GM19455 (cell line): ENCODE data around the gene FGF3.

ENCODE experiments used
- ATAC-seq: cut with Tn5 transposase; IDR thresholded peaks from one replicate; pipeline ENCODE4 v1.9.1; 2021; ENCODE audit not compliant: unreplicated experiment

FGF3 gene

DNA sequence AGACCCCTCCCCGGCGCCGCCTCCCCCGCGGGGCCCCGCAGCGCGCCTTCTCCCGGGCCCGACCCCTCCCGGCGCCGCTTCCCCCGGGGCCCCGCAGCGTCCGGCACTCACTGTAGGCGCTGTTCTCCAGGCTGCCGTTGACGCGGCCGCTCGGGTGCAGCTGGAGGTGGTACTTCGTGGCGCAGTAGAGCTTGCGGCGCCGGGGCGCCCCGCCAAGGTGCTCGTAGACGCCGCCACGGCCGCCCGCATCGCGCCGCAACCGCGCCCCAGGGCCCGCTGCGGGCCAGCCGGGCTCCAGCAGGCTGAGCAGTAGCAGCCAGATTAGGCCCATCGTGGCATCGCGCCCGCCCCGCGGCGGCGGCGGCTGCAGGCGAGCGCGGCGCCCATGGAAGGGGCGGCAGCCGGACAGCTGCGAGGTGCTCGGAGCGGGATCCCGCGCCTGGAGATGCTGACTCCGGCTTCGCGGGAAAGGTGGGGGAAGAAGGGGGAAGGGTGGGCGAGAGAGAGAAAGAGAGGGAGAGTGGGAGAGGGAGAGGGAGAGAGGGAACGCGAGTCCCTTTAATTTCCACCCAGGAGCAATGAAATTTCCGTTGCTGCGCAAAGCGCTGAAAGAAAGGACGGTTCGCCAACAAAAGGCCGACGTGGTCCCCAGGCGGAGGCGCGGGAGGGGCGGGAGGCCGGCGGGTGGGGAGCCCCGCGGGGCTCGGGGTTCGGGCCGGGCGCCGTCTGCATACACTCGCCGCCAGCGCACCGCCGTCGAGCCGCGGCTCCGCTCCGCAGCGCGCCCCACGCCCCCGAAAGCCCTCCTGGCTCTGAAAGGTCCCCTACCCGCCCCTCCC is at the start of gene FGF3:
Gene FGF3, minus strand, starts transcription at position 814 of the 839 bp plus-strand sequence. Its CDS starts 483 bp downstream, at position 331.
- no peak for ATAC-seq

DNA sequence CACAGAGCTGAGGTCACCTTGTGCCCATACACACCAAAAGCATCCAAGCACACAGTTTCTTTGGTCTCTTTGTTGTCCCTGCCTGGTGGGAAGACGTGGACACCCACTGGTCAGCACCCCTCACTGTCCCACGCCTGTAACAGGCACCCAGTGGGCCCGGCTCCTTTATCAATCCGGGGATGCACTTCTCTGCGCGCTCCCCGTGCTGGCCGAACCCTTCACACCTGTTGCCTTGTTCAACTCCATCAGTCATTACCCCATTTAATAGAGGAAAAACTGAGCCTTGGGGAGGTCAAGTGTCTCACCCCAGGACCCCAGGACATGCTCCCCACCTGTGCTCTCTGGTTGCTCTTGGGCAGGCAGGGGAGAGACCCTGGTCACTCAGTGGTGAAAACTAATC is 49.7 kb upstream of the FGF3 start:
- ATAC-seq = no peak

DNA sequence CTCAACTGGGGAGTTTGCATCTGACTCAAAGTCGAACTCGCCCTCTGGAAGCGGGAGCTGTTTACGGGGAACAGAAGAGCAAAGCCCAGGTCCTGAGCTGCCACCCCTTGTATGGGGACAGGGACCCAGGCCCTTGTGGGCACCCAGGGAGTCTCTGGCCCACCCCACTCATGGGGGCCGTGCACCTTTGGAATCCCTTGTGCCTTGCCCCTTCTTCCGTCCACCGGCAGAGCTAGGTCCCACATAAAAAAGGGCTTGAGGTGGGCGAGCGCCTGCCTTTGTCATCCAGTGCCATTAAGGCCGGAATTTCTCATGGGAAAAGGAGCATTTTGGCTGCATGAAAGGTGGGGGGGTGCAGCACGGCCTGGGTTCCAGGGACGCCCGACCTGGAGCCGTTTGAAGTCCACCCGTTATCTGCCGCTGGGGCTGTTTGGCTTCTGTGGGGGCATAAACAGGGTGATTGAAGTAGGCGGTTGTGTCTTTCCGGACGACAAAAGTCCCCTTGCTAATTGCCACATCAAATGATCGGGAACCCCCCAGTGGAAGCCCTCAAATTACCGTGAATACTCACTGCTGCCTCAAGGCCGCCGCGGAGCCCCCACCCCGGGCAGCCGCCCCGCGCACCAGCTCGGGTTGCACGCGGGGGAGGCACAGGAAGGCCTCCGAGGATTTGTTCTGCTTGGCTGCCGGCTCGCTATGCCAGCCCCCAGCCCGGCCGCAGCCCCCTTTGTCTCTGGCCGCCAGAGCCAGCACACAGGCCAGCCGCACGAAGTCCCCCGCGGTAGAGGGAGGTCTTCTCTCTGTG is 49.0 kb upstream of the FGF3 start:
- no peak for ATAC-seq

DNA sequence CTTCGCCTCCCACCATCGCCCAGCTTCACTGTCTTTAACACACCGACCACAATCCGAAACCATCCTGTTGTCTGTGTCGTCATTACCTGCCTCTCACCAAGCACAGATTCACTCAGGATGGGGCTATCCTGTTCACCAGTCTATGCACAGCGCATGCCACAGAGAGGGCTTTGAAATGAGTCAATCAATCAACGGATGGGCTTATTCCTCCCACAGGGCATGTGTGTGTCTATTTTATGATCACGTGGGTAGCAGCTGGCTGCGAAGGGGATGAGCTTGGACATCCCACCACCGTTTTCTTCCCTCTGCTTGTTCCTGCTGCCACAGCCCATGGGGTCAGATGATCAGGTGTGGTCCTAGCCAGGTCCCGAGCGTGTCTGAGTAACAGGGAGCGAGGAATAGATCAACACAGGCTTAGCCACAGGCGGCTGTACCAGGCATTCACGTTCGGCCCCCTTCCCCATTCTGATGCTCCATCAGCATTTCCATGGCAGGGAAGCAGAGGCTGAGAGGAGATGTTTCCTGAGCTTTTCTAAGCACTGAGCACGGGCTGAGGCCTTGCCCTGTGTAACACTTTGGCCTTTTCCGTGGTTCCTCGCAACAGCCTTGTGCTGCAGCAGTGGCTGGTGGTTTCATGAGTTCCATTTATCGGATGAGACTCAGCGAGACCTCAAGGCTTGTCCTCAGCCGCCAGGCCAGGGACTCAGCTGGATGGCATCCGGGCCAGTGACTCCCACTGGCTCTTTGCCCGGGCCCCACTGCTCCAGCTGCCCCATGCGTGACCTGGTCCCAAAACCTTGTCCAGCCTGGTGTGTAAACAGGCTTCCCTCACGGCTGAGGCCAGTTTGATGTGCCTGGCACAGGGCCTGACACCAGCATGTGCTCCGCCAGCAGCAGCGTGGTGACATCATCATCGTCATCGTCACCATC is 48.1 kb upstream of the FGF3 start:
- ATAC-seq = no peak

DNA sequence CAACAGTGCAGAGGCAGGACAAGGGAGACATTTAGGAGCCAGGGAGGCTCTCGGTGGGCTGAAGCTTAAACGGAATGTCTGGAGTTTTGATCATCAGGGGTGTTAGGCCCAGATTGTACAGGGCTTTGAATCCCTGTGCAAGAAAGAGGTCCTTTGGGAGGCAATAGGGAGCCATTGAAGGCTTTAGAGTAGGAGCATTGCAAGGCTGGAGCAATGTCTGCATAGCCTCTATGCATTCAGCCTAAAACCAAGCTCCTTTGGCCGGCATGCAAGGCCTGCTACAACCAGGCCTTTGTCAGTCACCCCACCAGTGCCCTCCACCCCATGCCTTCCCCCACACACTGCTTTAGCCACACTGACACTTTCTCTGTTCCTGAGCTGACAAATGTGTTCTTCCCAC is 47.4 kb upstream of the FGF3 start:
- no peak for ATAC-seq

DNA sequence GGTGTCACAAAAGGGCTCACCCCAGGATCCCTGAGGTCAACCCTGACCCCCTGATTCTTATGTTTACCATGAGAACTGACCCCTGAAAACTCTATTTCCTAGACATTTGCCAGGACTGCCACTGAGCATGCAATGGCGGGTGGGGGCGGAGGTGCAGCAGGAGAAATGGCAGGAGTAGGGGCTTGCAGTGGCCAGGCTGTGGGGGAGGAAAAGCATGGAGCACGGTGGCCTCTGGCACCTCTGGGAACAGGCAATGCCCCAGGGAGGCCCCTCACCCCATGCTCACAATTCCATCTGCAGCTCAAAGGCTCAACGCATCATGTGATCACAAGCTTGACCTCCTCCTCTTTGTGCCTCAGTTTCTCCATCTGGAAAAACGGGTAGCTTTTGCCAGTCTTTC is 46.5 kb upstream of the FGF3 start:
- no peak for ATAC-seq

DNA sequence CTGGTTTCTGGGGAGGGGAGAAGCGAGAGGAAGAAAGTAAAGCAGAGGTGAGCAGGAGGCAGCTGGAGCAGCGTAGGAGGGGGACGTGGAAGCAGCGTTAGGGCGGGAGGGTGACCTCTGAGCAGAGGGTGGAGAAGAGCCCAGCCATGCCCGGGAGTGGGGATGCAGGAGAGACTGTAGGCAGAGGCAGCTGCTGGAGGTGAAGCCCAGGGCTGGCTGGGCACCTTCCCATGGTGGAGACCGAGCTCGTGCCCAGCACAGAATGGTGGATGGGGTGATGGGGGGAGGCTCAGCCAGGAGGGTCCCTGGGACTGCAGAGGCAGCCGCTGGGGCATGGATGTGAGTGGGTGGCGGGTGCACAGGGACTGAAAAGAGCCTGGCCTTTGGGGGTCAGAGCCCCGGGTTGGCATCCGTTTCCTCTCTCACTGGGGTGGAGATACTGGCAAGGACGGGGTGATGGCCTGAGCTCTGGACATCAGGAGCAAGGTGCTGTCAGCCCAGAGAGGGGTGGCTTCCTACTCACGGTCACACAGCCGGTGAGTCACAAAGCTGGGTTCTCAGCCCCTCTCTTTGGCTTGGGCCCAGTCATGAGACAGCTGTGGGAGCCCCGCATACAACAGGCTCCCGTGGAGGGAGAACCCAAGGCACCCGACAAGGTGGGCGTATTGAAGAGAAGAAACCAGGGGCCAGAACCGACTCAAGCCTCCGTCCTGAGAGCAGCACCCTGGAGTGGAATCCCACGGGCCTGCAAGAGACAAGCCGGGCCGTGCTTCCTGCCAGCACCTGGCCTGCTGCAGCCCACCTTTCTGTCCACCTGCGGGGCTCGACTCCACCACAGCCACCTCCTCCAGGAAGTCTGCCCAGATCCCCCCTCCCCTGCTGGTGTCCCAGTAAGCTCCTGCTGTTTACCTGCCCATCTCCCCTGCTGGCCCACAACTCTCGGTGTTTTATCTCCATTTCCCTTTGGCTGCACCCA is 45.8 kb upstream of the FGF3 start:
- ATAC-seq = no peak

DNA sequence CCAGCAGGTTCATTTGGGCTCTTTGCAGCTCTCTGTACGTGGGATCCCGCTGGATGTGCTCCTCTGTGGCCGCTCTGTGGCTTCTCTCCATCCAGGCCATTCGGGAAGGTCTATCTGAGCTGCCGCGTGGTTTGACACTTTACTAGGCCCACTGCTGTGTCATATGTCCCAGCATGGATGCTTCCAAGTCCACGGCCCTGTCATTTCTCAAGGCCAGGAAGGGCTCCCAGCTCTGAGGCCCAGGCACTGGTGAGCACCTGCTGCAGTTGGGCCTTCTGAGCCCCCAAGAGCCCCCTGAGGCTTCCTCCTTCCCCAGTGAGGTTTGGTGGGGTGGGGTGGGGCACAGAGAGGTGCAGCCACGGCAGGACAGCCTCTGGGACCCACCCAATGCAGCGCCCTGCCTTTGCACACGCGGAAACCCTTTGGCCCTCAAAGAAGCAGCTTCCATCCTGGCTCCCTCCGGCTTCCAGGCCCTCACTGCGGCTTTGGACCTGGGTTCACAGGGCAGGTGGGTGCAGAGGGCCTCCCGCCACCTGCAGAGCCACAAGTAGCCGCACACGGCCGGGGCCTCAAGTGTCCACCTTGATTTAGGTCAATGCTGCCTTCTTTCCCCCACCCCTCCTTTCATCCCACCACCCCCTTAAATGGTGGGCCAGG is 44.5 kb upstream of the FGF3 start:
- no peak for ATAC-seq

DNA sequence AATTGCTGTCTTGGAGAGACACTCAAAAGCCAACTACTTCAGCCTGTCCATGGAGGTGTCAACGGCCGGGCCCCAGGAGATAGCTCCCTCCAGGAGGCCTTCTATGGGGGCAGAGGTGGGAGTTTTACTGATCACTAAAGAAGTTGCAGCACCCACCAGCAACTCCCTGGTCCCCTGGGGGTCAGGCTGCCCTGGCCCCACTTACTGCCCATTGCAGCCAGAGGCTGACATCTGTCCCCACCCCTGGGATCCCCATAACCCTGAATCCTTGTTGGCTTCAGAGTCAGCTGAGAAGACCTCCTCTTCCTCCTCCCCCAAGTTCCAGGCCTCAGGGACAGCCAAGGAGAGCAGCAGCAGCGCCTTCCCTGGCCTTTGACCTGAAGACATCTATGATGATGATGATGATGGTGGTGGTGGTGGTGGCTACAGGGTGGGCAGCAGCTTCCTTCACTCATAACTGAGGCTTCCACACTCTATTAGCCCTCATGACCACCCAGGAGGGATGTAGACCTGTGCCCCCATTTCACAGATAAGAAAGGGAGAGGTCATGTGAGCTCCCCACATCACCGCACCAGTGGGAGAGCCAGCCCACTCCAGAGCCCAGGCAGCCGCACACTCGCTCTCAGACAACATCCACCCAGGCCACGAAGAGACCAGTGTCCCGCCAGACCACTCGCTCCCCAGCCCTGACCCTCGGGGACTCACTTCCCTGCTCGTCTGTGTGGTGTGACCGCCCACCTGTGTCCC is 43.8 kb upstream of the FGF3 start:
- ATAC-seq = no peak

DNA sequence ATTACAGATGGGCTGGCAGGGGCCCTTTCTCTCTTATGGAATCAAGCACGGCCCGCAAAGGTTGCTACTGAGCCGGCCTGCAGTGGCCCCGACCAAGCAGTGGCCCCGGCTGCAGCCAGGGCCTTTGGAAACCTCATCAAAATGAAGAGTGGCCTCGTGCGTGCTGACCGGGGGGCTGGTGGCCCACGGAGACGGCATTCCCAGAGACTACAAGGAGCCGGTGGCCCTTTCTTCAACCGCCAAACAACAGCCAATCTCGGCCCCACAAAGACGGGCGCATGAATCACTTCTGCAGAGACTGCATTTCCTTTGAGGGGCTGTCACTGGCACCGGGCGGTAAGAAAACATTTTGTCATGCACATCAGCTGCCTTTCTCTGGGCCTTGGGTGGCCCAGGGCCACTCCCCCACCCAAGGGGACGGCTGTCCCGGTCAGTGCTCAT is 43.1 kb upstream of the FGF3 start:
- ATAC-seq = no peak

DNA sequence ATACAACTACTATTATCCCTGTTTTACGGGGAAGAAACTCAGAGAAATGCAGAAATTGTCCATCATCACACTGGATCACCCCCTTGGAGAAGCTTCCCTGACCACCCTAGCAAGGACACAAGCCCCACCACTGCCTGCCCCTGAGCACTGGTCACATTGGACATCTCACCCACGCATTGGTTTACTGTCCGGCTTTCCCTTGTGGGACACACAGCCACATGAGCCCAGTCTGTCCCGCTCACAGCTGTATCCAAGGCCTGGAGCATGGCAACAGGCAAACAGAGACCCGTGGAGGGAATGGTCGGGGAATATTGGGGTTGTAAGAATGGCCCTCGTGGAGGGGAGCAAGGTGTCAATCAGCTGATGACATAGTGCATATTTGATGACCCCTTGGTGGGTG is 42.7 kb upstream of the FGF3 start:
- no peak for ATAC-seq

DNA sequence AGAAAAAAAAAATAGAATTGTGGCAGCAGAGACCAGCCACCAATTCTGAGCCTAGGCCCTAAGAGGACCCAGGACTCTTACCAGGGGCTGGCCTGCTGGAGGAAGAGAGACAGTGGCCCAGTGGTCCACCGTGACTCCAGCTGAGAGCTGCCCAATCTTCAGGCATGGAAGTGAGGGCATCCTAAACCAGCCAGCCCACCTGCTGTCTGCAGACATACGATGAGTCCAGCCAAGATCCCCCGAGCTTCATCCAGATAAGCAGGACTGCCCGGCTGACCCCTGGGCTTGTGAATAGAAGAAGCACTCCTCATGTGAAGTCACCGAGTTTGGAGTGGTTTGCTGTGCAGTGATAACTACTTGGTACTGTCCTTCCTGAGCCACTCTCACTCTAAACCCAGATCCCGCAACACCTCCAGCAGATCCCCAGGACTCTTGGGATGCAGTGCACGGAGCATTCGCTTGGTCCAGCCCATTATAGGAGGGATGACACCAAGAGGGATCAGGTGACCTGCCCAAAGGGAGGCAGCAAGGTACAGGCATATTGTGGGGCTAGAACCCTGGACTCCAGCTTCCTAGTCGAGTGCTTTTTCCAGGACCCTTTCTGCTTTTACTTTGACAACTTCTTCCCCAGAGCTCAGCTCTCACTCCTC is 41.7 kb upstream of the FGF3 start:
- no peak for ATAC-seq

DNA sequence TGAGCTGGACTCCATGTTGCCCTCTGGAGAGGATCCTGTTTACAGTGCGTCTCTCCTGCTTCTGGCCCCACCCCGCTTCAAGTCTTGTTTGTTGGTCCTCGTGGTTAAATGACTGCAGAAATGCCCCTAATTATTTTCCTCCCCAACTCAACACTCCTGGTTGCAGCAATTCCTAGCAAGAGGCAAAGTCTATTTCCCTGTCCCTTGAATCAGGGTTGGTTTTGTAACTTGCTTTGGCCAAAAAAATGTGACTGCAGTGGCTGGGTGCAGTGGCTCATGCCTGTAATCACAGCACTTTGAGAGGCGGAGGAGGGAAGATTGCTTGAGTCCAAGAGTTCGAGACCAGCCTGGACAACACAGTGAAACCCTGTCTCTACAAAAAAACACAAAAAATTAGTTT is 41.0 kb upstream of the FGF3 start:
- ATAC-seq = no peak

DNA sequence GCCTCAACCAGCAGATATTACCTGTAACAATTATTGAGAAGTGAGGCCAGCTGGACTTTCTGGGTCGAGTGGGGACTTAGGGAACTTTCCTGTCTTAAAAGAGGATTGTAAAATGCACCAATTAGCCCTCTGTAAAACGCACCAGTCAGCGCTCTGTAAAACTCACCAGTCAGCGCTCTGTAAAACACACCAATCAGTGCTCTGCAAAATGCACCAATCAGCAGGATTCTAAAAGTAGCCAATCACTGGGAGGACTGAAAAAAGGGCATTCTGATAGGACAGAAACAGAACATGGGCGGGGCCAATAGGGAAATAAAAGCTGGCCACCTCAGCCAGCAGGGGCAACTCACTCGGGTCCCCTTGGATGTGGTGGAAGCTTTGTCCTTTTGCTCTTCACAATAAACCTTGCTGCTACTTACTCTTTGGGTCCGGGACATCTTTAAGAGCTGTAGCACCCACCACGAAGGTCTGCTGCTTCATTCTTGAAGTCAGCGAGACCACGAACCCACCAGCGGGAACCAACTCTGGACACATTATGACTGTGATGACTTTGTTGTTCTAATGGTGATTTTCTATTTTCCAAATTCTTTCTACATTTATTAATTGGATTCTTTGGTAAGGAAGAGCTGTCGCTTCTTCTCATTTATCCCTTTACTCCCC is 40.2 kb upstream of the FGF3 start:
- ATAC-seq = no peak

DNA sequence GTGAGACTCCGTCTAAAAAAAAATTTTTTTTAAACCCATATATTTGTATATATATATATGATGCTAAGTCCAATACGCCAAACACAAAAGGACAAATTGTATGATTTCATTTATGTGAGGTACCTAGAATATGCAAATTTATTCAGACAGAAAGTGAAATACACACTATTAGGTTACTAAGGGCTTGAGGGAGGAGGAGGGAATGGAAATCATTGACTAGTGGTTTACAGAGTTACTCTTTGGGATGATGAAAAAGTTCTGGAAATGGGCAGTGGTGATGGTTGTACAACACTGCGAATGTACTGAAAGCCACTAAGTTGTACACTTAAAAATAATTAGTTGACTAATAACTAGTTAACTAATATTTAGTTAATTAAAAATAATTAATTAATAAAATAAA is 36.2 kb upstream of the FGF3 start:
- no peak for ATAC-seq

DNA sequence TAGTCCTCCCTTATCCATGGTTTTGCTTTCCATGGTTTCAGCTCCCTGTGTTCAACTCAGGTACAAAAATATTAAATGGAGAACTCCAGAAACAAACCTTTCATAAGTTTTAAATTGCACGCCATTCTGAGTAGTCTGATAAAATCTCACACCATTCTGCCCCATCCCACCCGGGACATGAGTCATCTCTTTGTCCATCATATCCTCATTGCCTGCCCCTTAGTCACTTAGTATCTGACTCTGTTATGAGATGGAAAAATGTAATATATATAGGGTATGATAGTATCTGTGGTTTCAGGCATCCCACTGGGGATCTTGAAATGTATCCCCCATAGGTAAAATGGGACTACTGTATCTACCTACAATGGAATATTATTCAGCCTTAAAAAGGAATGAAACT is 35.5 kb upstream of the FGF3 start:
- no peak for ATAC-seq

DNA sequence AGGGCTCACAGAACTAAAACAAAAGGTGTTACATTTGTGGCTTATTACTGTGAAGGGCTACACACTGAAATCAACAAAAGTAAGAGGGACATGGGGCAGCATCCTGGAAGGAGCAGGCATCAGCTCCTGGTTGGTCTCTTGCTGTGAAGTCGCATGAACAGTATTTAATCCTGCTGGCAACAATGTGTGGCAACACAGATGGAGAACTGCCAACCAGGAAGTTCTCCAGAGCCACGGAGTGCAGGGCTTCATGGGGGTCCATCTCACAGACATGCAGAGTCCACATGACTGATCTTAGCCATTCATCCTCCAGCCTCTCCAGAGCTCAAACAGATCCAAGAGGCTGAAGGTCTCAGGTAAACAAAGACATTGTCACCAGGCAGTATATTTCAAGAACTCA is 32.8 kb upstream of the FGF3 start:
- no peak for ATAC-seq

DNA sequence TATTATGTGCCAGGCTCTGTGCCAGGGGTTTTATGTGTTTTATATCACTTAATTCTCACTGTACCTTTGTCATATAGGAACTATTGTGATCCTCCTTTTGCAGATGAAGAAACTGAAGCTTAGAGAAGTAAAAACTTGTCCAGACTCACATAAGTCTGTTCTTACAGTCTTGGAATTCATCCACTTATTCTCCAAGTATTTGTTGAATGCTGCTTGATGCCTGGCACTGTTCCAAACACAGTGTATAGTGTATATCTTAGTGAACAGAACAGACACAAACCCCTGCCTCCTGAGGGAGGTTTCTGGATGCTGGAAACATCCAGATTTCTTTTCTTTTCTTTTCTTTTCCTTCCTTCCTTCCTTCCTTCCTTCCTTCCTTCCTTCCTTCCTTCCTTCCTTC is 29.0 kb upstream of the FGF3 start:
- ATAC-seq = no peak
